ENCODE results near the gene HYI. TPM values are rescaled to one million over a fixed set of nuclear protein-coding genes. Genes with fewer than 3 reads are reported as not detected.

HYI gene
- total RNA-seq, 1 donor: 24.0 TPM

DNA sequence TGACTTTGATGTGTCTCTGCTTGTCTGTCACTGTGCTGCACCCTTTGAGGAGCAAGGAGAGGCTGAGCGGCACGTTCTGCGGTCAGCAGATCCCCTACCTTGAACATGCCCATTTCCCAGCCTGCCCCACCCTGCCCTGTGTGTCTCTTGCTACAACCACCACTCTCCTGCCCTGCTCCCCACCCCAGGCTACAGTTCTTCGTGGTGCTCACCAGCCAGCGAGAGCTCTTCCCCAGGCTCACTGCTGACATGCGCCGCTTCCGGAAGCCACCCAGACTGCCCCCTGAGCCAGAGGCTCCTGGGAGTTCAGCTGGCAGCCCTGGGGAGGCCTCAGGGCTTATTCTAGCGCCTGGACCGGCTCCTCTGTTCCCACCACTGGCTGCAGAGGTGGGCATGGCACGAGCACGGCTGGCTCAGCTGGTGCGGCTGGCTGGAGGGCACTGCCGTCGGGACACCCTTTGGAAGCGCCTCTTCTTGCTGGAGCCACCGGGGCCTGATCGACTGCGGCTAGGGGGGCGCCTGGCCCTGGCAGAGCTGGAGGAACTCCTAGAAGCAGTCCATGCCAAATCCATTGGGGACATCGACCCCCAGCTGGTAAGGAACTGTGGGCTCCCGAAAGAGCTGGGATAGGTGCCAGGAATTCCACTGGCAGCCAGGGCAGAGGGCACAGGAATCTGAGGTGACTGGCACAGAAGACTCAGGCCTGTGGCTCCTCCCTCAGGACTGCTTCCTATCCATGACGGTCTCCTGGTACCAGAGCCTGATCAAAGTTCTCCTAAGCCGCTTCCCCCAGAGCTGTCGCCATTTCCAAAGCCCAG lies 5.6 kb downstream of the HYI start:
- H3K4me3 ChIP-seq (ENCODE audit: low read depth, low read length): no peak overlapping the region
- no peak for DNase-seq (ENCODE audit: low read depth)
- TF ChIP-seq, protein P1, sequence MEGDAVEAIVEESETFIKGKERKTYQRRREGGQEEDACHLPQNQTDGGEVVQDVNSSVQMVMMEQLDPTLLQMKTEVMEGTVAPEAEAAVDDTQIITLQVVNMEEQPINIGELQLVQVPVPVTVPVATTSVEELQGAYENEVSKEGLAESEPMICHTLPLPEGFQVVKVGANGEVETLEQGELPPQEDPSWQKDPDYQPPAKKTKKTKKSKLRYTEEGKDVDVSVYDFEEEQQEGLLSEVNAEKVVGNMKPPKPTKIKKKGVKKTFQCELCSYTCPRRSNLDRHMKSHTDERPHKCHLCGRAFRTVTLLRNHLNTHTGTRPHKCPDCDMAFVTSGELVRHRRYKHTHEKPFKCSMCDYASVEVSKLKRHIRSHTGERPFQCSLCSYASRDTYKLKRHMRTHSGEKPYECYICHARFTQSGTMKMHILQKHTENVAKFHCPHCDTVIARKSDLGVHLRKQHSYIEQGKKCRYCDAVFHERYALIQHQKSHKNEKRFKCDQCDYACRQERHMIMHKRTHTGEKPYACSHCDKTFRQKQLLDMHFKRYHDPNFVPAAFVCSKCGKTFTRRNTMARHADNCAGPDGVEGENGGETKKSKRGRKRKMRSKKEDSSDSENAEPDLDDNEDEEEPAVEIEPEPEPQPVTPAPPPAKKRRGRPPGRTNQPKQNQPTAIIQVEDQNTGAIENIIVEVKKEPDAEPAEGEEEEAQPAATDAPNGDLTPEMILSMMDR (IDR thresholded peaks at IDR 0.05; ENCODE audit: insufficient read depth, low read length): no peak

DNA sequence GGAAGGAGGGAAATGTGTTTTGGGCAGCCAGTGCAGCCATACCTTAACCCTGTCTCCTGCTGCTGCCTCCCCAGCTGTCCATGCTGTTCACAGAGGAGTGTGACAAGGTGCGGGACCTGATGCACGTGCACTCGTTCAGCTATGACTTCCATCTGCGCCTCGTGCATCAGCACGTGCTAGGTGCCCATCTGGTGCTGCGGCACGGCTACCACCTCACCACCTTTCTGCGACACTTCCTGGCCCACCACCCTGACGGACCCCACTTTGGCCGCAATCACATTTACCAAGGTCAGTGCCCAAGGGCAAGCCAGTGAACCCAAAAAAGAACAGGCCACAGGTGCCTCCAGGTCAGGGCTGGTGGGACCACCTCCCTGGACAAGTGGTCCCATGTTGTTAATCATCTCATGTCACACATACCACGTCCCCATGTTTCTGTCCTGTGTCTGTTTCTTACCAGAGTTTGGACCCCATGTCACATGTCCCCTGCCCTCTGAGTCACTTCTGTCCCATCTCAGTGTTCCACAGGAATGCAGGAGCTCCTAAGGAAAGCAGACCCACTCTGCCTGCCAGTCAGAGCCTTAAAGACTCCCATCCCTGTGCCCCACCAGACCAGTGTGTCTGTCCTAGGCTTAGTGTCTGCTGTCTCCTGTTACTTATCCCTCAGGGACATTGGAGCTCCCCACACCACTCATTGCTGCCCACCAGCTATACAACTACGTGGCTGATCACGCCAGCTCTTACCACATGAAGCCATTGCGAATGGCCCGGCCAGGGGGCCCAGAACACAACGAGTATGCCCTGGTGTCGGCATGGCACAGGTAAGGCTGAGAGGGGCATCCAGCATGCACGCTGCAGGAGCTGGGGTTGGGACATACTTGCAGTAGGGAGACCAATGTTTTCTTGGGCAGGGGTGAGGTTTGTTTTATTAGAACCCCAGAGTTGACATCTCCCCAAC lies 6.6 kb downstream of the HYI start:
- TF ChIP-seq, protein P1 (IDR thresholded peaks at IDR 0.05; ENCODE audit: insufficient read depth, low read length): no peak
- no peak for DNase-seq (ENCODE audit: low read depth)
- H3K4me3 ChIP-seq (ENCODE audit: low read depth, low read length): no peak overlapping the region

DNA sequence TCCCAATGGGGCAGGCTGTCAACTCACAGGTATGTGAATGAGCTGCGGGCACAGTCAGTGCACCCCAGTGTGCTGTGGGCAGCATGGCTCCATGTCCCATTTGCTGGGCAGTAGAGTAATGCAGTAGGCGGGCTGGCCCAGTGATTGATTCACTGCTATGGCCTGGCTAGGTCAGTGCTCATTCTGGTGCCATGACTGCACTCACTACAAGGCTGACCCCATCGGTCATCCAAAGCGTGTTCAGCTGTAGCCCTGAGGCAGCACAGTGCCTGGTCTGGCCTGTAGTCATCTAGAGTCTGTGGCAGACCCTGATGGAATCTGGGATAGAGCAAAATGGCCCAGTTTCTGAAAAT lies 7.4 kb downstream of the HYI start:
- no peak for DNase-seq (ENCODE audit: low read depth)
- H3K4me3 ChIP-seq (ENCODE audit: low read depth, low read length): no peak overlapping the region
- TF ChIP-seq, protein P1 (IDR thresholded peaks at IDR 0.05; ENCODE audit: insufficient read depth, low read length): no peak

DNA sequence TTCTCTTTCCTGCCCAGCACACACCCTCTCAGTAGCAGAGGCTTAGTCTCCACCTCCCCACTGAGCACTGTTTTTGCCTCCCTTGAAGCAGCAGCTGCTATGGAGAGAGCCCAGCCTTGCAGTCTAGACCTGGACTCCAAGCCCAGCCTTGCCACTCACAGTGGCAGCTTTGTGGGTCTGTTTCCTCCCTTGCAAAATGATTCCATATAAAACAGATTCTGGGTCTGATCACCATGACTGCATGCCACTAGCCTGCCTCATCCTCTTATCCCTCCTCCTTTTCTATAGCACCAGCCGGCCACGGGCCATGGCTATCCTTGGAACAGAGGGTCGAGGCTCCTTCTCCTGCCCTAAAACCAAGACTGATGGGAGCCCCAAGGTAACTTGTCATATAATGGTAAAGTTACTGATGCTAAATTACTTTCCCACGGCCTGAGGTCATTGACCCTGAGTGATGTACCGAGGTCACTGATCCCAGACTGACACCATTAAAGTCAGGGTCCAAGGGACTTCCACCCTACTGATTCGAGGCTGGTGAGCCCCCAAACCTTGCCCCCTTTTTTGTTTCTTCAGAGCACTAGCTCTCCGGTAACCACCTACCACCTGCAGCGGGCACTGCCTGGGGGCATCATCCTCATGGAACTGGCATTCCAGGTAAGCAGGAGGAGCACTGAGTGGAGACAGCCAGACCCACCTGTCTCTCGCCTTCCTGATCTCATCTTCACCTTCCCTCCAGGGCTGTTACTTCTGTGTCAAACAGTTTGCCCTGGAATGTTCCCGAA lies 7.9 kb downstream of the HYI start:
- TF ChIP-seq, protein P1 (IDR thresholded peaks at IDR 0.05; ENCODE audit: insufficient read depth, low read length): no peak
- DNase-seq (ENCODE audit: low read depth): no peak
- no peak overlapping the region for H3K4me3 ChIP-seq (ENCODE audit: low read depth, low read length)

DNA sequence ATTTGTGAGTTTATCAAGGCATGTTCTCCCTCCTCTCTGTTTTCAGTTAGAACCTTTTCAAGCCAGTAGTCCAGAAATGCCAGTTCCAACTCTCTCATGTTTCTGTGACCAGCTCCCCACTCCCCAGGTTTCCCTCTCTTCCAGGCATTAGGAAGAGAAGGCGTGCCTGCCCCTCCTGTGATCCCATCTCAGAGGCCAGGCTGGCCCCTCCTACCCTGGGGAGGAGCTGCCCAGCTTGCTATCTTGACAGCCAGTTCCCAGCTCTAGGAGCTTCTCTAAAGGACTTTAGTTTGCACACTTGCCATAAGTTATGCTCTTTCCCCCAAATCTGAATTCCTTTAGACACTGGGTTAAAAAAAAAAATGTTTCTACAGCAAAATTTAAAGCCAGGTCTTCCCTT lies 8.9 kb downstream of the HYI start:
- DNase-seq (ENCODE audit: low read depth): peak; percentile 14
- H3K4me3 ChIP-seq (ENCODE audit: low read depth, low read length): no peak overlapping the region
- TF ChIP-seq, protein P1 (IDR thresholded peaks at IDR 0.05; ENCODE audit: insufficient read depth, low read length): no peak

DNA sequence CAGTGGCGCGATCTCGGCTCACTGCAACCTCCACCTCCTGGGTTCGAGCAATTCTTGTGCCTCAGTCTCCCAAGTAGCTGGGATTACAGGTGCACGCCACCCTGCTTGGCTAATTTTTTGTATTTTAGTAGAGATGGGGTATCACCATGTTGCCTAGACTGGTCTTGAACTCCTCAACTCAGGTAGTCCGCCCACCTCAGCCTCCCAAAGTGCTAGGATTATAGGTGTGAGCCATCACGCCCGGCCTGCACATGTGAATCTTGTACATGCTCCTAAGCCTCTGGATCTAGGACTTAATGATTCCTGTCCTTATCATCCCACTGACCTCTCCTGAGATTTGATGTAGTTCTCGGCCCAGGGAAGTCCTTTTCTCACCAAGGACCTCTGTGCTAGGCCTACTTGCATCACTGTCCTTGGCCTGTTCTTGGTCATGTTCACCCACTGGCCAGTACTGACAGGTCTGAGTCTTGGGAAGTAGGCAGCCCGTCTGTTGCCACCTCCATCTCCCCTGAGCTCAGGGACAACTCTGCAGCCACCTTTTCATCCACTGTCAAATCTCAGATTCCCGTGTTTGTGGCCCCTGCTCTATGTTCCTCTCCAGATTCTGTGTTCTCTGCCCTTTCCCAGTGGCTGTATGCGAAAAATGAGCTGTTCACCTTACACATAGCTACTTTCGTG lies 9.4 kb downstream of the HYI start:
- no peak overlapping the region for H3K4me3 ChIP-seq (ENCODE audit: low read depth, low read length)
- no peak for DNase-seq (ENCODE audit: low read depth)
- TF ChIP-seq, protein P1 (IDR thresholded peaks at IDR 0.05; ENCODE audit: insufficient read depth, low read length): no peak
